GM18511 (cell line): ENCODE data around the gene ABL1.
"Not testable (repeated sequence)": the region's sequence is repeated elsewhere in the genome, so short reads cannot be mapped to it uniquely, and the experiment has no call there.

Source experiments
- ATAC-seq: cut with Tn5 transposase; IDR thresholded peaks from one replicate; pipeline ENCODE4 v1.9.1; 2021; ENCODE audit warnings: mild to moderate bottlenecking, moderate library complexity; ENCODE audit not compliant: unreplicated experiment

The ABL1 gene

DNA sequence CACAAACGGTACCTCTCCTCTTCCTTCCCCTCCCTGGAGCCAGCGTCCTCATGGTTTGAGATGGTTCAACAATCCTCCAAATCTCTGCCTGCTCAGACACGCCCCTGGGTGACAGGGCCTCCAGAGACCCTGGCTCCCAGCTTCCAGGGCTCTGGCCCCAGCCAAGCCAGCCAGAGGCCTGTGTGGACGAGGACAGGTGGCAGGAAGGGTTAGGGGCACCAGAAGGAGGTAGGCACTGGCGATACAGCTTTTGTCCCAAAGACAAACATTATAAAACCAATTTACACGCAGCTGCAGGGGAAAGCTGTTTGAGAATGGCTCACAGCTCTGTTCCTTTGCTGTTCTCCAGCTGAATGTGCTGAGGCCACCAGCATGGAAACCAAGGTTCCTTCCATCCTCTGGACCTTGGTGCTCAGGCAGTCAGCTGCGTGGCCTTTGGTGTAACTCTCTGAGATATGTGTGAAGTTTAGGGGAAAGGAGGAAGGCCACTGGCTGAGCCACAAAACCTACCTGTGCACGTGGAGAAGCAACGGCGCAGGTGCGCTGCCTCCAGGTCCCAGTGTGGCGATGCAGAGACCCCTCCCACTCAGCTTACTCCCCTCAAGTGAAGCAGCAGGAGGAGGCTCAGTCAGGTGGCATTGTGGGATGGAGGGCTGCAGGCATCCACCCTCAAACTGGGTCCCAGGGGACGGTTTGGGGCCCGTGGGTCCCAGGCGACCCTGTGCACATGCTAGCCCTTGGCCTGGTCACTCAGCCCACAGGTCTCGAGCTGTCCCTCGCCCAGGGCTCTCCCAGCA is 65.8 kb downstream of the ABL1 start:
- no peak for ATAC-seq

DNA sequence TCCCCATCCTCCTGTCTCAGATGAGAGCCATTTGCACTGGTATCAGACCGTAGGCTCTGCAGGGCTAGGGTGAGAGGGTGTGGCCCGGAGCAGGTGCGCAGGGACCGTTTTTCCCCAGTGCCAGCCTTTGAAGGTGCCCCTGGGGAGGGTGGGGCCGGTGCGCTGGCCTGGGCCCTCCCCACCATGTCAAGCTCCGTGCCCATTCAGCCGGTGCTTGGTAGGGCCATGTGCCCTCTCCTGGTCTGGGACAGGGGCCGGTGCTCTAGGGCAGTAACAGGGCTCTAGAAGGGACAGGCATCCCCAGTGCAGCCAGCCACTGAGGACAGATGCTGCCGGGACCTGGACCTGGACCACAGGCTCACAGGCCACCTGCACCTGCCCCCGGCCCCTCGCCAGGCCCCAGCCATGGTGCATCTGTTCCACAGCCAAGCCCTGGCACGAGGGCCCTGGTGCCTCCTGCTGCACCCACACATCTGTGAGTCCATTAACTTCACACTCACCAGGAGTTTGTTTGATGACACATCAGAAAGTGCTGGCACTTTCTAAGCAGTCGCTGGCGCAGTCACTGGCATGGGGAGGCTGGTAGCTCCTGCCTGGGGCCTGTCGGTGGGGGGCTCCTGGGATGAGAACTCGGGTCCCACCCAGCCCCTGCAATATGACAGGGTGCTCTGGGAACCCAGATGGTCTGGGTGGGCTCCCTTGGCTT is 66.6 kb downstream of the ABL1 start:
- no peak for ATAC-seq

DNA sequence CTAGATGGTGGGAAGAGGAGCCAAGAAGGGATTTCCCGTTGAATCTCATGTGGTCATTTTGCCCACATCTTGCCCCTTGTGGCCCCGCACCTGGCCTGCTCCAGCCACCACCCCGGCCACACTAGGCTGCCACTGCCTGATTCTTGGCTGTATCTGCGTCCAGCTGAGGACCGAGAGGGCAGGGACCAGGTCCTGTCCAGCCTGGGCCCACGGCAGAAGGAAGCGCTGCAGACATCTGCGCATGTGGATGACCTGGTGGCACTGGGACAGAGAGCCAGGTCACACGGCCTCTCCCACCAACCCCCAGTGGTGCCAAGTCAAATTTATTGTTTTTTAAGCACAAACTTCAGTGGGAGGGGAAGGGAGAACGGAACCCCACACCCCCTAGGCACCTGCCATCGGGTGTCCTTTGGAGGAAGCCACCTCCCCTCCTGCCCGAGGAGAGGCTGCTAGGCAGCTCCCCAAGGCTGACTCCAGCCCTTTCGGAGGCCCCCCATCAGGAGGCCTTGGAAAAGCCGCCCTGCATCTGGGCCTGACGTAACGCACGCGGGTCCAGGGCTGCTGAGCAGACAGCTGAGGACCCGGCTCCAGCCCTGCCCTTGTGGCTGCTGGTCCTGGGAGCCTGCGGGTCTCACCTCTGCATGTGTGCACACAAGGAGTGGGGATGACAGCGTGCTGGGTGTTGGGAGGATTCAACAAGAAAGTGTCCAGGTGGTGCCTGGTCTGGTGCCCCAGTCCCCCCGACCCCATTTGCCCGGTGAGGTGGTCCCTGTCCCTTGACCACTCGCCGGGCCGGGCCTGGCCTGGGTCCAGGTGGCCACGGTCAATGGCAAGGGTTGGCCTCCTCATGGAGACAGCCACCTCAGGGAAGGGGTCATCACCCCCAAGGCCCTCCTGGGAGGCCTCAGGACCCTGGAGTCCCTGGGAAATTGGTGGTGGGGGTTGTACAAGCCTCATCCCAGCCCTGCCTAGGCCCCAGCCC is 67.4 kb downstream of the ABL1 start:
- ATAC-seq = no peak

DNA sequence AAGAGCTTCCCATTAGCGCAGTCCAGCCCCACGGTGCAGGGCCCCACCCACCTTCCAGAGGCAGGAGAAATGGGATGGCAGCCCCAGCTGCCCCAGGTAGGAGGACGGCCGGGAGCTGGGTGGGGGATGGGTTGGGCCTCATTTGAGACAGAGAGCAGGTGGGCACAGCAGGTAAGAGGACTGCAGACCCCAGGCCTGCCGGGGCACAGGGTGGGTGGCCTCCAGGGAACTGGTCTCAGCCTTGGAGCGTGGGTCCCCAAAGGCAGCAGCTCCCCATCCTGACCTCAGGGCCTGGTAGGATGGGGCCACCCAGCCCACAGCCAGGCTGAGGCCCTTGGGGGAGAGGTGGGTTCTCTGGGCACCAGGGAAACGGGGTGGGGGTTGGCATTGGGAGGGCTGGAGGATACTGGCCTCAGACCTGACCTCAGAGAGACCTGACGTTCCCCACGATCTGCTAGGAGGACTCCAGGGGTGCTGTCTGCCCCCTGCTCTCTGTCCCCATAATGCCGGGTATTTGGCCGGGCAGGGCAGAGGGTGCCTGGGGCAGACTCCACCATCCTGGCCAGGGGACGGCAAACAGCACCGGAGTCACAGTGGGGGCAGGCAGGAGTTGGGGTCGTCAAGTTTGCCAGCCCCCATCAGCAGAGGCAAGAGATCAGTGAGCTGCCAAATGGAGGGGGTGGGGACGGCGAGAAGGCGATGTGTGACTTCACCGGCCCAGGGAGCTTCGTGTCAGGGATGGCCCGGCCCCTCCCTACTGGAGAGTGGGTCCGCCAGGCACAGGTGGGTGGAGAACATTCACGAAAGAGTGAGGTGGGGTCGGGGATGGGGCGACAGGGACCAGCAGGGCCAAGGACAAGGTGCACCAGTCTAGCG is 68.4 kb downstream of the ABL1 start:
- ATAC-seq = no peak

DNA sequence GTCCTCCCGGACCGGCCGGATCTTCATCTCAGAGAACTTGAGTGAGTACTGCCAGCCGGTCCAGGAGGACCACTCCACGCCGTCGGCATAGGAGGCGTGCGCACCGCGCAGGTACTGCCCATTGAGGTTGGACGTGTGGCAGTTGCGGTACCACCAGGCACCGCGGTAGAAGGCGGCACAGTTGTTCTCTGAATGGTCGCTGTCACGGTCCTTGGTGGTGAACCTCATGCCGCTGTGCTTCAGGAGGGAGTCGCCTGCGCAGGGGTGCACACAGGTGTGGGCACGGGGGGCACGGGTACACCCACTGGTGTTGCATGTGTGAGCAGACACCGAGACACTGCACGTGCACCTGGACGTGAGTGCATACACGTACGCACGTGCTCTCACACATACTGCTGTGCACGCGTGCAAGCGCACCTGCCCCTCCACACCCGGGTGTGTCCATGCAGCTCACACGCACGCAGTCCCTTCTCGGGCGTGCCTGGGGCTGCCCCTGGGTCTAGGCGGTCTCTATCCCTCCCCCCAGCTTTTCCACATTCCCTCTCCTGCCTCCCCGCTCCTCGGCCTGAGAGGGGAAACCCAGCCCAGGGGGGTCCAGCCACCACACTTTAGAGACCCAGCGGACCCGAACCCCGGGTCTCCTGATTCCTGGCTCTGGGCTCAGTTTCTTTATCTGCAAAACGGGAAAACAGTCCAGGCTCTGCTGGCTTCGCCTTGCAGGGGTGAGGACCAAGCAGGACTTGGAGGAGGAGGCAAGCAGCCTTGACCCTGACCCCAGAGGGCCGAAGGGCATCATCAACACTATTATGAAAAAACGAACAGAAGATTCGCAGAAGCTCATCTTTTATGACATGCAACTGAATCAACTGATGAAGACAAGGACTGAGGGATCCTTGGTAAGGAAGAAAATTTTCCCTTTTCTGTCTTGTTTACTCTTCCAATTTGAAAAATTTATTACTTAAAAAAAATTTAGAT is 69.3 kb downstream of the ABL1 start:
- no peak for ATAC-seq

DNA sequence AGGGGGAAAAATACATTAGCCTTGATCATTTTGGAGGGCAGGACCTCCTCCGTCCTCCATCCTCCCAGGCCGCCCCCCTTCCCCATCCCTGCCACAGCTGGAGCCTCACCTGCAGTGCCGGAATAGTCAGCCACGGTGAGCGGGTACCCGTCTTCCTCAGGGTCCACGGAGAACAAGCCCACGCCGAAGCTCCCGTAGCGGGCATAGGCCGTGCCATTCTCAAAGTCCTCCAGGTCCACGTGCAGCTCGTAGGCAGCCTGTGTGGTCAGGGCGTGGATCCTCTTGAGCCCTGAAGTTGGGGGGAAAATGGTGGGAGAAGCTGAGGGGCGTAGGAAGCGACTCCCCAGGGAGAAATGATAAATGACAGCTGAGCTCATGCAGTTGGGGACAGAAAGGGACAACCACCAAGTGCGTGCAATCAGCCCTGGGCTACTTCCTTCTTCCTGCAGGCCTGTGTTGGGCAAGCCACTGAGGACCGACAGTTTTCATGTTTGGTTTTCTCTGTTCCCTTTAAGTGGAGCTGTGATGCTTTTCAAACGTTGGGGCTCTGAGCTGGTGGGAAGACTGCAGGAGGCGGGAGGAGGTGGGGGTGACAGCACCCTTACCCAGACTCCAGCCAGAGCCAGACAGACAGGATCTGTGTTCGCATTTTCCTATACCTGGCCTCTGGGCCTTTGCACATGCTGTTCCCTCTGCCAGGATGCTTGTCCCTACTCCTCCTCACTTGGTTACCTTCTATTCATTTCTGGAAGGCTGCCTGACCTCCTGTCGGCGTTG is 70.3 kb downstream of the ABL1 start:
- ATAC-seq = no peak

DNA sequence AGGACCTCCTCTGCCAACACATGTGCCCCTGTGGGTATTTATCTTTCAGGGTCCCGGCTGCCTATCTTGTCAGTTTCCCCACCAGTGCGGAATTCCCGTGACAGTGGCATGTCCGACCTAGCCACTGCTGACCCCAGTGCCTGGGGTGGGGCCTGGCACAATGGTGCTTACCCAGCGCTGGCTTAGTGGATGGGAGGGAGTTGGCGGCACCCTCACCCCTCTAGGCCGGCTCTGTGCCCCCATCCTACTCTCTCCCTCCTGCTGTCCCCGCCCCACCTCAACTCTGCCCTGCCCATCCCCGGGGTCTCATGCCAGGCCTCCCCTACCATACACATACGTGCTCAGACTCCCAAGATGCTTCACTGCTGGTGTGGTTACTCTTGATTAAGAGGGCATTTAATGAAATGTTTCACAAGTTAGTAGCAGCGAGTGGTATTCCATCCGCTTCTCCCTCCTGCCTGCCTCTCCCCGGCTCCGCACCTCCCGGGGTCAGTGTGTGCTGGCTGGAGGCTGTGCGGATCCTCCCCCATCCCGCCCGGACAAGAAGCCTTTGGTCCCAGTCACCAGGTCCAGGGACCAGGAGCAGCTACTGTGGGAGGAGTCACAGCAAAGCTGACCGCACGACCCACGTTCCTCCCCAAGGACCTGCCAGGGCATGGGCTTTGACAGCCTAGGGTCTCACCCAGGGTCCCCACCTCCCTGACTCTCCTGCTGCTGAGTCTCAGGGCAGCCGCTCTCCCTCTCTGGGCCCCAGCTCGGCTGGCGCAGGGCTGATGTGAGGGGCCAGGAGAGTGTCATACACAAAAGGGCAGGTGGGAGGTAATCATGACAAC is 71.1 kb downstream of the ABL1 start:
- no peak for ATAC-seq

DNA sequence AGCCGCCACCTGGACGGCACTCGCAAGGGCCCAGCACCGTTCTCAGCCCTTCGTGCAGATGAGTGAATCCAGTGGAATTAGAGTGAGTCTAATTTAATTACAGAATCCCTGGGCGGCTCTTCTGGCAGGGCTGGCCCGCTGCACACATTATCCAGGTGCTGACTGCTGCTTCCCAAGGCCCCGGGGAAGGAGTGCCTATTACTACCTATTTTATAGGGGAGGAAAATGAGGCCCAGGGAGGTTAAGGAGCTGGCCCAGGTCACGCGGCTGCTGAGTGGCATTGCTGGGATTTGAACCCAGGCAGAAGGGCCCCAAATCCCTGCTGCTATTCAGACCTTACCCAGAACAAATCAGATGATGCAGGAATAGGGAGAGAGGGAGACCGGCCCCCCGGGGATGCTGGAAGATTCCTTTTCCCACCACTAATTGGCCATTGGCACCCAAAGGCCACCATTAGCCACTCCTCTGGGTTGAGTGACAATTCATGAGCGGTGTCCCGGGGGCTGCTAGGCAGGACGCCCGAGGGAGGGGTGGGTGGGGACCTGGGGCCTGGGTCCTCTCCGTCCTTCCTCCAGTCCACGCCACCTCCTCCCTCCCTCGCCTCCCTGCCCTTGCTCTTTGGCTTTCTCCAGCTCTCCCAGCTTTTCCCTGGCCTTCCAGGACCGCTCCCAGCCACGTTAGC is 71.8 kb downstream of the ABL1 start:
- ATAC-seq = no peak

DNA sequence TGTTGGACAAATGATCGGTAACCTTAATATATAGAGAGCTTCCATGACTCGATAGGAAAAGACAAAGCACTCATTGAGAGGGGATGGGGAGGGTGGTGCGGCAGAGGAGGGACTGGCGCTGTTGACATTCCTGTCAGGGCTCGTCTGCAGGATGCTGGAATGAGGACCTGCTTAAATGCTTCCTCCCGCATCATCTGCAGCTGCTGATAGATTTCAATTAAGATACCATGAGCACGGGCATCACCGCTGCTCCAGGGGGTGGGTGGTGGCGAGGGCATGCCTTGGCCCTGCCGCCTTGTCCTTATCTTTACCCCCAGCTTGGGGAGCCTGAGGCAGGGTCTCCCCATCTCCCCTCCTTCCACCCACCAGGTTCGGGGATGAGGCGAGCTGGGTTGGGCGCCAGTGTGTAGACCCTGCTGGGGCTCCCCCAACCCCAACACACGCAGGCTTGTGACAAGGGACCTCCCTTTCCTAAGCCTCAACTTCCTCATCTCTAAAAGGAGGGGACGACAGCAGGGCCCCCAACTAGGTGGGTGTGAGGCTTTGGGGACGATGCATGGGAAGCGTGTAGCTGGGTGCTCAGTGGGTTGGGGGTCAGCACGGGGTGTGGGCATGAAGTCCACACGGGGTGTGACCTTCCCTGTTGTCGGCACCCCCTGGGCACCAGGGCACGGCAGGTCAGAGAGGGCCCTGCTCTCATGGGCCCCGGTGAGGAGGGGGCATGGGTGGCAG is 73.3 kb downstream of the ABL1 start:
- ATAC-seq = no peak

DNA sequence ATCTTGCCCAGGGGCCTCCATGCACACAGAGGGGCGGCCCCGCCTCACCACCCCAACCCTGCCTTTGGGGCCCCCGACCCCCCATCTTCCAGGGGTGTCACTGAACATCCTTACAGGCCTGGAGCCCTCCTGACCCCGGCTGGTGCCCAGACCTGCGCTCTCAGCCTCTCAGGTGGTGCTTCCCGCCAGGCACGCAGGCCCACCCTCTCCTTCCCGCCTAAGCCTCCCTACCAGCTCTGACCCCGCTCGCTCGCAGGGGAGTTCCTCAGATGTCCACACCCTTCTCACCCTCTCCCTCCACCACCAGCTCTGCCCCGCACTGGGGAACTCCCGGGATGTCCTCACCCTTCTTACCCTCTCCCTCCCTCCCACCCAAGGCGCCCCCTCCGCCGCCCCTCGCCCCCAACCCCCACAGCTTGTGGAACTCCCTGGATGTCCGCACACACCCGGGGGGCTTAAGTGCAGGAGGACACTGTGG is 73.9 kb downstream of the ABL1 start:
- no peak for ATAC-seq

DNA sequence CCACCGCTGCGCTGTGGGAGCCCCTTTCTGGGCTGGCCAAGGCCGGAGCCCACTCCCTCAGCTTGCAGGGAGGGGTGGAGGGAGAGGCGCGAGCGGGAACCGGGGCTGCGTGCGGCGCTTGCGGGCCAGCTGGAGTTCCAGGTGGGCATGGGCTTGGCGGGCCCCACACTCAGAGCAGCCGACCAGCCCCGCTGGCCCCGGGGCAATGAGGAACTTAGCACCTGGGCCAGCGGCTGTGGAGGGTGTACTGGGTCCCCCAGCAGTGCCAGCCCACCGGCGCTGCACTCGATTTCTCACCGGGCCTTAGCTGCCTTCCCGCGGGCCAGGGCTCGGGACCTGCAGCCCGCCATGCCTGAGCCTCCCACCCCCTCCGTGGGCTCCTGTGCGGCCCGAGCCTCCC is 75.0 kb downstream of the ABL1 start:
- not testable (repeated sequence) for ATAC-seq

DNA sequence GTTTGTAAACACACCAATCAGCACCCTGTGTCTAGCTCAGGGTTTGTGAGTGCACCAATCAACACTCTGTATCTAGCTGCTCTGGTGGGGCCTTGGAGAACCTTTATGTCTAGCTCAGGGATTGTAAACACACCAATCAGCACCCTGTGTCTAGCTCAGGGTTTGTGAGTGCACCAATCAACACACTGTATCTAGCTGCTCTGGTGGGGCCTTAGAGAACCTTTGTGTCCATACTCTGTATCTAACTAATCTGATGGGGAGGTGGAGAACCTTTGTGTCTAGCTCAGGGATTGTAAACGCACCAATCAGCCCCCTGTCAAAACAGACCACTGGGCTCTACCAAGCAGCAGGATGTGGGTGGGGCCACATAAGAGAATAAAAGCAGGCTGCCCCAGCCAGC is 75.6 kb downstream of the ABL1 start:
- ATAC-seq = not testable (repeated sequence)

DNA sequence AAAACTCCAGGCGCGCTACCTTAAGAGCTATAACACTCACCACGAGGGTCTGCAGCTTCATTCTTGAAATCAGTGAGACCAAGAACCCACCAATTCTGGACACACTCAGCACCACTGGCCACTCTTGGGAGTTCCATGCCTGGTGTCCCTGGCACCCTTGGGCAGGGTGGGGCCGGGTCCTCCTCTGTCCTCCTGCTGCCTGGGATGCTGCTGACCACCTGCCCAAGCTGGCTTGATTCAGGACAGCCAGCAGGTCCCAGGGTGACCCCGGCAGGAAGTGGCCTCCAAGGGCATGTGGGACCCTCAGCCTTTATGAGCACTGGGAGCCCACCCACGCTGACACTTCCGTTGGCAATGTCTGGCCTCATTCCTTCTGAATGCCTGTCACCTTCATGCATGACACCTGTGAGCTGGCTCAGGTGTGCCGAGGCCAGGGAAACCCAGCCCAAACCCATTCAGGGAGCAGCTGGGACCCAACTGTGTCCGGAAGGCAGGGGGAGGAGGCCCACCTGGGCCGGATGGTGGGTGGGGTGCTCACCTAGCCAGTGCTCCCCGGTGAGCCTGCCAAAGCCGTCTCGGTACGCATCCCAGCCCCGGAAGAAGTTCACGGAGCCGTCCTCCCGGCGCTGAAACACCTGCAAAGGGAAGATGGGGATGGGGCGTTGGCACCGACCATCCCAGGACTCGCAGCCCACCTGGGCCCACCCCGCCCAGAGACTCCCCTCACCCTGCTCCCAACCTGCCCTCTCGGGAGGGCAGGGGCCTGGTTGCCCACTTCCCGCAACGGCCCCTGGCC is 76.4 kb downstream of the ABL1 start:
- no peak for ATAC-seq

DNA sequence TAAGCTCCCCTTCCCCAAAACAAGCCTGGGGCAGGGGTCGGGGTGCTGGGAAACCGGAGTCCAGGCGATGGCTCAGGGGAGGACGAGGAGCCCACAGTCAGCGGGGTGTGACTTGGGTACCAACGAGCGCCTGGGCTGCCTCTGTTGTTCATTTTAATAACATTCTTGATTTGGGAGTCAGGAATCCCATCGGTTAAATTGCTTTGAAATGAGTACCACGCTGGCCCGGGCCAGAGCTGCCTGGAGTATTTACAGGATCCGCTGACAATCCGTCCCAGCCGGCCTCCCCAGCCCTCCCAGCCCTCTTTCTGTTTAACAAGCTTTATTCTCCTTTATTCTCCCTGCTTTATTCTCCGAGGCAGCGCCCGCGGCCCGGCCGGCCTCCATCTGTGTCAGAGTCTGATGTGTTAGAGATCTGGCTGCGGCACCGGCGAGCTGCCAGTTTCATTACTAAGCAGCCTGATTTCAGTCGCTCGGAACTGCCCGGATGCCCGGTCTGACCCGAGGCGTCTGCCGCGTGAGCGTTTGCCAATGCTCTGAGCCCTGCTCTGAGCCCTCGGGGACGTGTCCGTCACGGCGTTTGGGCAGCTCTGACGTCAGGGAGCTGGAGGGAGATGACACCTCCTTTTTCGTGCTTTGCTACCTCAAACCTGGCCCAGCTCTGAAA is 78.0 kb downstream of the ABL1 start:
- no peak for ATAC-seq
